SW480 (cell line): ENCODE results near the gene NMD3.
"Not testable (repeated sequence)": the region's sequence is repeated elsewhere in the genome, so short reads cannot be mapped to it uniquely, and the experiment has no call there.

ENCODE experiments used
- DNase-seq: peaks from one replicate; pipeline ENCODE4 v3.0.0-alpha.2; 2016; ENCODE audit warnings: low spot score

The NMD3 gene

DNA sequence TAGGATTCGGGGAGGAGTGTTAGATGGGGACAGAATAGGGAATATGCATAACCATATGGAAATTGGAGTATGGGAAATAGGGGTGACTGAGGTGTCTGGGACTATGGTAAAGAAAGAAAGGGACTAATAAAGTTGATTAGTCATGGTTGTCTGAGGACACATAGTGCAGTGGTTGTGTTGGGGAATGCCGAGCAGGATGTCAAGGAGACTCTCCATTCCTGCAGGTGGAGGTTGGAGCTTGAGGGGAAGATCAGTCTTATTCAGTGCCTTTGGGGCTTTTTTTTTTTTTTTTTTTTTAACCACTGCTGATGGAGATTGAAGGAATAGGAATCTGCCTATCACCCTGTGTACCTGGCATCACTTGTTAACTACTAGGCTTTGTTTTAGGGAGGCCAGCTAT is 10.8 kb downstream of the NMD3 start:
- DNase-seq = no peak

DNA sequence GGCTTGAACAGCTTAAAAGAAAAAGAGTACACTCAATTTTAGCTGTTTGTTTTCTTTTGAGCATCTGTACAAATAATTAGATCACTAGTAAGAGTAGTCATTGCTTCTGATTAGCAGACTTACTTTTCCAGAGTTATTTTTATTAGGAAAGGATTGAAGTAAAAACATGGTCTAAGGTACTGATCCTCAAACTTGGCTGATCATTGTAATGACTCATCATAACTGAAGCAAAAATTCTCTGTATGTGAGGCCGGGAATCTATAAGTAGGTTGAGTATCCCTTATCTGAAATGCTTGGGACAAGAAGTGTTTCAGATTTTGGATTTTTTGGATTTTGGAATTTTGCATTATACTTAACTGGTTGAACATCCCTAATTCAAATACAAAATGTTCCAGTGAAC is 12.4 kb downstream of the NMD3 start:
- no peak for DNase-seq

DNA sequence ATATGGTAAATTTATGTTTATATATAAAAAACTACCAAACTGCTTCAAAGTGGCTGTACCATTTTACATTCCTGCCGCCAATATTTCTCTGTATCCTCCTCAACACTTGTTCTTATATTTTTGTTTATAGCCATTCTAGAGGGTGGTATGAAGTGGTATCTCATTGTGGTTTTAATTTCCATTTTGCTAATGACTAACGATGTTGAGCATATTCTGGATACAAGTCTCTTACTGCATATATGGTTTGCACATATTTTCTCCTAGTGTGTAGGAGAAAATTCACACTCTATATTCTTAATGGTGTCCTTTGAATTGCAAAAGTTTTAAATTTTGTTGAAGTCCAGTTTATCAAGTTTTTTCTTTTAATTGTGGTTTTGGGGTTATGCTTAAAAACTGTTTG is 15.1 kb downstream of the NMD3 start:
- DNase-seq = no peak

DNA sequence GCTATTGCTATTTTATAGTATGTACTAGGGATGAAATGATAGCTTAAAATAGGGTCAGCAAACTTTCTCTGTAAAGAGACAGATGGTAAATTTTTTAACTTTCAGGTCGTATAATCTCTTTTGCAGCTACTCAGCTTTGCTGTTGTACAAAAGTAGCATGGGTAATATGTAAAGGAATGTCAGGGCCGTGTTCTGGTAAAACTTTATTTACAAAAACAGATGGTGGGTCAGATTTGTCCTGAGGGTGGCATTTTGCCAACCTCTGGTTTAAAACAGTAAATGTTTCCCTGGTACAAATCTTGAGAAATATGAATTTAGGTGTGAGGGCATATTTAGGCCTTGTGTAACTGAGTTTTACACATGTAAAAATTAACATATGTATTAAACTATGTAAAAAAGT is 18.6 kb downstream of the NMD3 start:
- DNase-seq = no peak

DNA sequence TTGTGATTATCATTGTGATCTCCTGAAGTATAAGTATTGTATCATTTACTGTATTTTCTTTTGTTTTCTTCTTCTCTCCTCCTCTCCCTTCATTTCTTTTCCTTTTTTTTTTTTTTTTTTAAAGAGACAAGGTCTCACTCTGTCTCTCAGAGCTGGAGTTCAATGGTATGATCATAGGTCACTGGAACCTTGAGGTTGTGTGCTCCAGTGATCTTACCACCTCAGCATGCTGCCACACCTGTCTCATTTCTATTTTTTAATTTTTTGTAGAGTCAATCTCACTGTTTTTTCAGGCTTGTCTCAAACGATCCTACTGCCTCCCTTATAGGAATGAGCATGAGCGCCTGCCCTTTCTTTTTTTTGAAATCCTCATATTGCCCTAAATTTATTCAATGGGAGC is 23.4 kb downstream of the NMD3 start:
- no peak for DNase-seq

DNA sequence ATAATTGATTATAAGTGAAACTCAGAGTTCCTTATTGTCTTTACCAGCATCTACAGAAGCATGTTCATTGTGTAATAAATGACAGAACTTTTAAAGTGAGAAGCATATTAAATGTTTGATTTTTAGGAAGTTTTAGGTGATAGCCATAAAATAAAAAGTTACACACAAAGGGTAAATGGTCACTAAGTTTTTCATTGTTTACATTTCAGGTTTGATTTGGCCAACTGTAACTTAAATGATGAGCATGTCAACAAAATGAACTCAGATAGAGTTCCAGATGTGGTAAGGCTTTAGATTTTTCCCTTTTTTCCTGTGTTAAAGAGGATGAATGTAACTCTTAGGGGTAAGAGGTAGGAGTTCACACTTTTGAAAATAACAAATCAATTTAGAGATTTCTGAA is 25.9 kb downstream of the NMD3 start:
- no peak for DNase-seq

DNA sequence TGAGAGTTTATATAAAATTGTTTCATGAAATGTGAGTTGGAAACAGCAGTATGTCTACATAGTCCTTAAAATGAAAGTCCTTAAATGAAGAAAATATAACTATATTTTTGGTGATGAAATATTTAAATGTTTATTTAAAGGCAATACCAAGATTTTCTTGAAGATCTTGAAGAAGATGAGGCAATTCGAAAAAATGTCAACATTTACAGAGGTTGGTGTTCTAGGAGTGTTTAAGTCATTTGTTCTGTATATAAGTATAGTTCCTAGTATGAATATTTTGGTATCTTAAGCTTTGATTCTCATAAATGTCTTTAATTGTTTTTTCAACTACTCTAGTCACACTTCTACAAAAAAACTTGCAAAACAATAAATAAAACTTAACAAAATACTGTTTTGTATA is 29.0 kb downstream of the NMD3 start:
- DNase-seq = no peak

DNA sequence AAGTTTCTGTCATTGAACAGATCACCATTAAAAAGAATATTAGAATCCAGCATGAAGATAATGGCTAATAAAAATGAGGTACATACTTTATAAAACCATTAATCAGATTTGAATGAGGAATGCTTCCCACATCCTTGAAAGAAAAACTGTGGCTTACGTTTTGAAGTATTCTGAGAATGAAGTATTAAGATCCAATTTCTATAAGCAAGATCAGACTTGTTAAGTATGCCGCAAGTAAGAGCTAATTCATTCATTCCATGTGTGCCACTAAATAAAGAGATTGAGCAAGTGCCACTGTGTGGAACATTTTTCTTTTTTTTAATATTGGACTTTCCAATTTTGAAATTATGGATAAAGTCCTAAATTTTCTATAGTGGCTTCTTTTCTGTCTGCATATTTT is 30.6 kb downstream of the NMD3 start:
- no peak for DNase-seq

DNA sequence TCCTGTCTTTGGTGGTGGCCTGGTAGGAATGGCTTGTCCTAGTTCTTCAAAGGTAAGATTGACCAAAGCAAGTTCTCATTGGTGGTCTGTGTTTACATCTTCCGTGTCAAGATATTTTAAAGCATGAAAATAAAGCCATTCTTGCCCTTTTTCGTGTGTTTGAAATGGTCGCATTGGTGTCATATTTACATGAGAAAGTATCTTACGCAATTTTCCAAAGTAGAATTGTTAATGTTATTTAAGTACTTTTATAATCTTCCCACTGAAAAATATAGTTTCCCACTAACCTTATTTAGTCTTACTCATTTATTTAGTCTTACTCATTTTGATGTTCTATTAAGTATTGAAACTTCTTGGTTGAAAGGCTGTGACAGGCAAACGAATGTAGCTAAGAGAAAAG is 31.0 kb downstream of the NMD3 start:
- DNase-seq = no peak

DNA sequence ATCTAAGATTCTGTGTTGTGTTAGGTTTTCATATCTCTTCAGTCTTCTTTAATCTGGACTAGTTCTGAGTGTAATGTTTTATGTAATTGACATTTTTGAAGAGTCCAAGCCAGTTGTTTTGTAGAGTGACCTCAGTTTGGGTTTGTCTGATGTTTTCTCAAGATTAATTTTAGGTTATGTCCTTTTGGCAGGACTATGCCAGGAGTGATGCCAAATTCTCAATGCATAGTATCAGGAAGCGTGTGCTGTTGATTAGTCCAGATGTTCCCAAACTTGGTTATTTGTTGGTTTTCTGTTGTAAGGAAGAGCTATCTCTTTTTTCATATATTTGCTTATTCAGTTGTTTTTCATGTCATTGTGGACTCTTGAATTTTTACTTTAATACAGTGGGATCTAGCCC is 32.6 kb downstream of the NMD3 start:
- DNase-seq = no peak

DNA sequence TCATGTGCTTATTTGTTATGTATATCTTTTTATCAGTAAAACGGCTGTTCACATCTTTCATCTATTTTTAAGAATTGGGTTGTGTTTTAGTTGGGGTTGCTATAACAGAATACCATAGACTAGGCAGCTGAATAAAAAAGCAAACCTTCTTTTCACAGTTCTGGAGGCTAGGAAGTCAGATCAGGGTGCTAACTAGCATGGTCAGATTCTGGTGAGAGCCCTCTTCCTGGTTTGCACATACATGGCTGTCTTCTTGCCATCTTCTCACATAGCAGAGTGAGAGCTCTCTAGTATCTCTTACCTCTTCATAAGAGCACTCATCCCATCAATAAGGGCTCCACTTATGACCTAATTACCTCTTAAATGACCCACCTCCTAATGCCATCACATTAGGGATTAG is 33.8 kb downstream of the NMD3 start:
- DNase-seq = no peak

DNA sequence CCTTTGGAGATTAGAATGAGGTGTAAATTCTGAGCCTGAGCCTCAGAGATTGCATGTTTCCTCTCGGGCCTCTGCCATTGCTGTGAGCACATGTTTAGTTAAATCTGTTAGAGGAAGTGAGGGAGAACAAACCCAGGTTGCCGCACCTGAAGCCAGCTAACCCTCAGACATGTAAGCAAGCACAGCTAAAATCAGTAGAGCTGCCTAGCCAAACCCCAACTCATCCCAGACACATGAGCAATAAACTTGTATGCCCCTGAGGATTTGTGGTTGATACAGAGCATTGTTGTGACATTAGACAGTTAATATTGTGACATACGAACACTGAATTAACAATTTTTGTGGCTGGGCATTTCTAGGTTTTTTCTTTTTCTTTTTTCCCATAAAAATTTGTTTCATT is 41.9 kb downstream of the NMD3 start:
- DNase-seq = no peak

DNA sequence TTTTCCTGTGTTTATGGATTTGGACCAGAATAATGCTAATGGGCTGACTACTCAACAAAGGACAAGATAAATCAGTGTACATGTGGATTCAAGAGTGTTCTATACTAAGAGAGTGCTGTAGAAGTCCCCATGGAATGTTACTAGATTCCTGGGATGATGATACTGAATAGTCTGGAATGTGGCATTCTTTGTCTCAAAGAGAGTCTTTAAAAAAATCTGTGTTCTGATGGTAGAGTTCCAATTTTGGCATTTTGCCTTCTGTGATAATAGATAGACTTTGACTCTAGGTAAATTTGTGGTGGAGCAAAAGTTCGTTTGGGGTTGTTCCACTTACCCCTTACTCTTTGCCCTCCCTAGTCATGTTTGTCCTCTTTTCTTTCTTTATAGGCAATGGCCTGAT is 43.7 kb downstream of the NMD3 start:
- no peak for DNase-seq

DNA sequence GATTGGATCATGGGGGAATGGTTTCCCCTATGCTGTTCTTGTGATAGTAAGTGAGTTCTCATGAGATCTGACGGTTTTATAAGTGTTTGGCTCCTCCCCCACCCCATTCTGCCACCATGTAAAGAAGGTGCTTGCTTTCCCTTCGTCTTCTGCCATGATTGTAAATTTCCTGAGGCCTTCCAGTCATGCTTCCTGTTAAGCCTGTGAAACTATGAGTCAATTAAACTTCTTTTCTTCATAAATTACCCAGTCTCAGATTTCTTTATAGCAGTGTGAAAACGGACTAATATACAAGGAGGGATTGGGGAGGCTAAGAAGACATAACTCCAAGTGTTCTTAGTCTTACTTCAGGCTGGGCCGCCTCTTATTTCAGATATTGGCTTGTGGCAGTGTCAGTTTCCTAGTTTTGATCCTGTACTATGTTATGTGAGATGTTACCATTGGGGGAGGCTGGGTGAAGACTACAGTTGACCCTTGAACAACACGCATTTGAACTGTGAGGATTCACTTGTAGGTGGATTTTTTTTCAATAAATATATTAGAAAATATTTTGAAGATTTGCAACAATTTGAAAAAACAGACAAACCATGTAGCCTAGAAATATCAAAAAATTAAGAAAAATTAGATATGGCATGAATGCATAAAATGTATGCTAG is 44.9 kb downstream of the NMD3 start:
- no peak for DNase-seq

DNA sequence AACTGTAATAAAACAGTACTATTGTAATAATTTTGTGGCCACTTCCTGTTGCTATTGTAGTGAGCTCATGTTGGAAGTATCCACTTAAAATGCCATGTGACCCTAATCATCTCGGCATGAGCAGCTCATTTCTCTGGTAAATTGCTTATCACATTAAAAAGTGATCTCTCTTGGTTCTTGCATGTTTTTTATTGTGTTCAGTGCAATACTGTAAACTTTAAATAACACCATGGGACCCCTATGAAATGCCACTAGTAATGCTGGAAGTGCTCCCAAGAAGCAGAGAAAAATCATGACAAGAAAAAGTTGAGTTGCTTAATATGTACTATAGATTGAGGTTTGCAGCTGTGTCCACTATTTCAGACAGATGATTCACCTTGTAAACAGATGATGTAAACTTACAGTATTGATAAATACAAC is 45.6 kb downstream of the NMD3 start:
- DNase-seq = peak; percentile 52

DNA sequence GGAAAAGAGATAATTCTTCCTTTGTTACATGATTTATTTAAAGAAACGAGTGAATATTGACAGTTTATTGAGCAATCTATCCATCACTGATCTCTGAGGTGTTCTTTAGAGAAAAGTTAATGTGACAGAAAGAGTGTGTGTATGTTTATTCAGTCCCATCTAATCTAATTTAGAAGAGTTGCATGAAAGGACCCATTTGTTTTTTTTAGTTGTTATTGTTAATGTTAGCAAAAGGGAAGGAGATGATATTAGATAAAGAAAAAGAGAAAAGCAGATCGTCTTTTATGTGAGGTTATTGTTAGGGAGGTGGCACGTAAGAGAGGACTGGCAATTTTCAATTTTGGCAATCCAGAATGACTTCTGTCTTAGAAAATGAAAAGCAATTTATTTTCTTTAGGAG is 46.5 kb downstream of the NMD3 start:
- no peak for DNase-seq

DNA sequence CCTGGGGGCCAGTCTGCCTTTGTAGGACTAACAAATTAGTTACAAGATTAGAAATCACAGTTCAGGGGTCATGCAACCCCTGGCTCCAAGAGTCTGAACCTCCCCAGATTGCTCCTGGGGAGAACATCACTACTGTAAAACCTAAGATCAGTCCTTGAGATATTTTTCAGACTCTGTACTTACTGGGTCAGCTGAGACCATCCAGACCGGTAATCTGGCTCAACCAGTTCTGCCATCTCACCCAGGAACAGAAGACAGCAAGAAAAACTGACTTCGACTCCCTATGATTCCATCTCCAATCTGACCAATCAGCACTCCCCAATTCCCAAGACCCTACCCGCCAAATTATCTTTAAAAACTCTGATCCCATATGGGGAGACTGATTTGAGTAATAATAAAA is 47.5 kb downstream of the NMD3 start:
- no peak for DNase-seq

DNA sequence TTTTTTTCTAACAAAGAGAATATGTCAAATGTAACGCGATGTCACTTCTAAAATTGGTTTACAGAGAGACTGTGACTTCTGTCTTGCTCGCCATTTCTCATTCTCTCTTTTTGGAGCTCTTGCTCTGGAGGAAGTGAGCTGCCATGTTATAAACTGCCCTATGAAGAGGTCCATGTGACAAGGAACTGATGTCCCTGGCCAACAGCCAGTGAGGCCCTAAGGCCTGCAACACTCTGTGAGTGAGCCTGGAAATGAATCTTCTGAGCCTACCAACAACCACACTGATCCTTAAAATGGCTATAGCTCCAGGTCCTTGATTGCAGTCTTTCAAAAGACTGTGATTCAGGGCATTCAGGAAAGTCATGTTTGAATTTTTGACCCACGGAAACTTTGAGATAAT is 49.9 kb downstream of the NMD3 start:
- no peak for DNase-seq

DNA sequence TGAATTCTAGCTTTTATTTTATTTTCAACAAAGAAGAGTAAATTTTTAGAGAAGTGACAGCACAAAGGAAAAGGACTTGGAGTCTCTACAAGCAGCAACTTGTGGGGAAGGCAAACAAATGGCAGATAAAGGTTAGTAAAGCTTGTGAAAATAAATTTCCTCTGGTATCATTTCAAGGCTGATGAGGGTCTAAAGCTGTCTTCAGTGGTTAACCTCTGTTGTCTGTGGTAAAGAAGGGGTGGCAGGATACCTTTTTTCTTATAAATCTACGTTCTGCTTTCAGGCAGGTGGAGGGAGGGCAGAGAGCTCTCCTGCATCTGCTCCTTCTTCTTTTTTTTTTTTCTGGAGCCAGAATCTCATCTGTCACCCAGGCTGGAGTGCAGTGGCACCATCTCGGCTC is 50.5 kb downstream of the NMD3 start:
- no peak for DNase-seq

DNA sequence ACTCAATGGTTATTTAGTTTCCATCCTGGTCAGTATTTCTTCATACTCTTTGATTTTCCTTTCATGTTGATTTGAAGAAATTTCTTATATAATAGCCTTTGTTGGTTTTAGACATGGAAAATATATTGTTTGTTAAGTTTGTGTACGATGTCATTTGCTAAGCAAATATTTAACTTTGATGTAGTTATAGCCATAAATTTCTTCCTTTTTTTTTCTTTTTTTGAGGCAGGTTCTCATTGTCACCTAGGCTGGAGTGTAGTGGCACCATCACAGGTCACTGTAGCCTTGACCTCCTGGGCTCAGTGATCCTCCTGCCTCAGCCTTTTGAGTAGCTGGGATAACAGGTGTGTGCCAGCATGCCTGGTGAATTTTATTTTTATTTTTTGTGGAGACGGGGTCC is 51.4 kb downstream of the NMD3 start:
- no peak for DNase-seq

DNA sequence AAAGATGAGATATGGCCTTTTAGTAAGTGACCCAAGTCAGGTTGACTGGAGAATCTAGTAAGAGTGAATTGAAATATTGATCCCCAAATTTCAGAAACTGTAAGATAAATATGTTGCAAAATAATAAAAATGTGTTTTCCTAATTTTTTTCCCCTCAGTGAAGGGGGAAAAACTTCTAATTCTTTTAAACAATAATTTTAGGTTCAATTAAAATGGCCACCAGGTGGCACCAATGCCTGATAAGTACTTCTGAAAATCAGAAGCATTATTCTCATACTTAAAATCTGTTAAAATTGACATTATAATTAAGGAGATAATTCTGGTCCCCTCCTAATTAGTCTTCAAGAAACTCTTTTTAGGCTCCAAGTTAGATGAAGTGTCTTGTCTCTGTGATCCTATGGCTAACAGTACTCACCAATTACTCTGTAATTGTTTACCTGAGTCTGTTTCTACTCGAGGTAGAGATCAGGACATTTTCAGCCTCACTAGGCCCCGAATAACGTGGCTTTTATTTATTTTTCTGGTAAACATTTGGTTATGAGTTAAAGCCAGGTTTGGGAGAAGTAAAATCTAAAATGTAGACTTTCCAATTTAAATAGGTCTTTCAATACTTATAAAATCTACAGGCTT is 52.6 kb downstream of the NMD3 start:
- DNase-seq = peak; percentile 21

DNA sequence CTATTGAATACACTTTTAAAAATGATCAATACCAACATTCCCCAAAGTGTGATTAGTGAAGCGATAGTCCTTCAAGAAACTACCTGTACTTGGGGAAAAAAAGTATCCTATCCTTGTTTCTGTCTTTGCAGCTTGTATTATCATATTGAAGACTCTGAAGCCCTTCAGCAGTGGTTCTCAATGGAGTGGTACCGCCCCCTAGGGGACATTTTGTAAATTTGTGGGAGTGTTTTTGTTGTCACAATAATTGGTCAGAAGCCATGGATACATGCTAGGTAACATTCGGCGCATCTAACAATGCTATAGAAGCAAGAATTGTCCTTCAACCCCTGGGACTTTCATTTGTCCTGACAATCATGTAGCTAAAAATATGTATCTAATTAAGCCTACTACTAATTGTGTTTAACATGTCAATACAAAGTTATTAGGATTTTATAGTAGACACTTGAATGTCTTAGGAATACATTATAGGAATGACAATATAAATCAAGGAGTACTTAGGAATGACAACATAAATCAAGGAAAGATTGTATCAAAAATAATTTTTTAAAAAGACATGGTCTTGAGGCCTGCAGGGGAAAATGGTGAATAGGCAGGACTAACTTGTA is 53.7 kb downstream of the NMD3 start:
- DNase-seq = peak; percentile 45

DNA sequence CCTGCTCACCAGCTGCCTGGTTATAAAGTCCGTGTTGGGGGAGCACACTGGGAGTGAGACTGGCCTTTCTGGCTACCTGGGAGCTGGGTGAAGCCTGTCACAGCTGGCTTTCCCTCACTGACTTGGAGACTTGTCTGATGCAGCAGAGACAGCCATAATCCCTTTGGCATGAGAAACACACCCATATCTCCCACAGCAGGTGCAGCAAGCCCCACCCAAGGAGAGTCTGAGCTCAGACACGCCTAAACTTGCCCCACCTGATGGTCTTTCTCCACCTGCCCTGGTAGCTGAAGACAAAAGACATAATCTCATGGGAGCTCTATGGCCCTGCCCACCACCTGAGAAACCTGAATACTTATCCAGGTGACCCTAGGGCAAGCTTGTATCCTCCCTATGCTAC is 54.8 kb downstream of the NMD3 start:
- peak; percentile 73 for DNase-seq

DNA sequence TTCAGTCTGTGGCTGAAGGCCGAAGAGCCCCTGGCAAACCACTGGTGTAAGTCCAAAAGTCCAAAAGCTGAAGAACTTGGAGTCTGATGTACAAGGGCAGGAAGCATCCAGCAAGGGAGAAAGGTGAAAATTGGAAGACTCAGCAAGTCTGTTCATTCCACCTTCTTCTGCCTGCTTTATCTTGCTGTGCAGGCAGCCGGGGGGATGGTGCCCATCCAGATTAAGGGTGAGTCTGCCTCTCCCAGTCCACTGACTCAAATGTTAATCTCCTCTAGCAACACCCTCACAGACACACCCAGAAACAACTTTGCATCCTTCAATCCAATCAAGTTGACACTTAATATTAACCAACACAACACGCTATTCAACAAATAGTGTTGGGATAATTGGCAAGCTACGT is 61.3 kb downstream of the NMD3 start:
- DNase-seq = not testable (repeated sequence)
